ENCODE measurements around the gene NMNAT2. TPM values are rescaled to one million over a fixed set of nuclear protein-coding genes. Genes with fewer than 3 reads are reported as not detected.

NMNAT2 gene
- total and polyA plus RNA-seq, 2 of the 4 experiments (the other 2 are of a cell fraction), result 0.36 to 2.4 TPM

GRCh38 chr1:183368213-183369108 is 49.7 kb downstream of the NMNAT2 start:
- no peak for ATAC-seq (ENCODE audit: low read depth)
- H3K23ac ChIP-seq (ENCODE audit: low read depth, low read length), result no peak overlapping the region
- no peak overlapping the region for H4K8ac ChIP-seq (ENCODE audit: low read depth in 2 of 2, low read length in 2 of 2)
- no peak overlapping the region for H3K9ac ChIP-seq (ENCODE audit: low read depth, low read length)
- in situ Hi-C loops (cut with MboI; ENCODE audit: low sequenced_read_pairs) (no loop called here), intact Hi-C loops (cut with micrococcal nuclease) (no loop called here), dilution Hi-C loops (cut with HindIII; ENCODE audit: low sequenced_read_pairs, unreplicated experiment) (no loop called here)
- no peak overlapping the region for H3K14ac ChIP-seq (replicated peaks; ENCODE audit: low read depth, low read length)
- no peak overlapping the region for H2BK120ac ChIP-seq (ENCODE audit: low read depth, low read length)
- no peaks in the 10 kb centered on the region for H3K4me1 ChIP-seq (ENCODE audit: control insufficient read depth, insufficient read depth, low read length)
- no peaks in the 10 kb centered on the region for H3K9me1 ChIP-seq (ENCODE audit: insufficient read depth, low read length)
- TF ChIP-seq MAFK (IDR thresholded peaks at IDR 0.05; ENCODE audit: low read depth, low read length) (peak; percentile 25; the same call in 1 of the 2 replicates), CHD1 (IDR thresholded peaks at IDR 0.05; ENCODE audit: low read depth, low read length) (no peak)
- H4K20me1 ChIP-seq (ENCODE audit: insufficient read depth, low read length), result no peaks in the 10 kb centered on the region
- no peak overlapping the region for H3K4me3 ChIP-seq (ENCODE audit: insufficient read depth, low read depth, low read length)
- no peak for DNase-seq
- H3K4me2 ChIP-seq (ENCODE audit: low read depth, low read length), result no peak overlapping the region
- H3K36me3 ChIP-seq (ENCODE audit: control insufficient read depth, insufficient read depth, low read length), result no peaks in the 10 kb centered on the region
- WGBS, 2 experiments (ENCODE audit: extremely low coverage in 2 of 2, insufficient read length in 1 of 2), result 59% methylated on average over 4 of the region's 11 CpGs; no CpG with 5 or more reads in 1 of the 2 experiments
- no peak overlapping the region for H2BK5ac ChIP-seq (ENCODE audit: low read depth, low read length, poor library complexity, severe bottlenecking)
- H2BK15ac ChIP-seq (ENCODE audit: low read depth, low read length), result no peak overlapping the region
- no peaks in the 10 kb centered on the region for H3K79me1 ChIP-seq (ENCODE audit: low read depth in 1 of 2, low read length in 2 of 2)
- no peak overlapping the region for H3K18ac ChIP-seq (ENCODE audit: low read depth, low read length)
- CTCF ChIA-PET, result no interaction called here
- no TSS peak for BruUV-seq (replicated peaks)
- peak overlapping the region; percentile 61 for H2AFZ ChIP-seq (replicated peaks; ENCODE audit: low read length, poor library complexity)
- H4K5ac ChIP-seq (ENCODE audit: low read depth, low read length), result no peak overlapping the region
- H2AK5ac ChIP-seq (ENCODE audit: low read depth, low read length), result no peak overlapping the region
- H2AK9ac ChIP-seq (replicated peaks; ENCODE audit: low read depth, low read length, poor library complexity), result no peak overlapping the region
- no peaks in the 10 kb centered on the region for H3K9me3 ChIP-seq (ENCODE audit: control insufficient read depth, insufficient read depth, low read length)
- no peak overlapping the region for H3K4ac ChIP-seq (ENCODE audit: low read depth, low read length)
- POLR2A ChIA-PET (ENCODE audit: unreplicated experiment), result no interaction called here
- H4K91ac ChIP-seq (ENCODE audit: insufficient read depth, low read depth, low read length), result no peak overlapping the region
- H3K27ac ChIP-seq (ENCODE audit: insufficient read depth, low read length), result no peak overlapping the region
- H3K56ac ChIP-seq (ENCODE audit: extremely low read depth, insufficient read depth, low read length), result no peak overlapping the region
- H3K27me3 ChIP-seq (ENCODE audit: control insufficient read depth, insufficient read depth, low read length), result peaks cover 36% of the 10 kb centered on the region
- H2BK20ac ChIP-seq (ENCODE audit: low read depth, low read length), result no peak overlapping the region

Data from IMR-90 (cell line).